OCI-LY1 (cell line): ENCODE measurements around the gene PTGES2.

Source experiments
- H2AFZ ChIP-seq: fragments of 200-600 bp; sonication (generic), shearing (Covaris generic); 2 replicates; pipeline ENCODE4 v1.6.0; 2014; ENCODE audit warnings: antibody characterized with exemption, mild to moderate bottlenecking, low read length
- H3F3A ChIP-seq: fragments of 200-600 bp; sonication (generic), shearing (Covaris generic); 2 replicates; pipeline ENCODE4 v1.6.0; 2014; ENCODE audit warnings: mild to moderate bottlenecking, antibody characterized with exemption, low read length, moderate library complexity; ENCODE audit not compliant: insufficient read depth
- H3K27ac ChIP-seq: fragments of 200-600 bp; sonication (generic); 2 replicates; pipeline ENCODE4 v1.5.1; 2014; ENCODE audit warnings: low read length, mixed run types, mild to moderate bottlenecking, low read depth; ENCODE audit not compliant: poor library complexity, severe bottlenecking
- H3K27me3 ChIP-seq: fragments of 200-600 bp; sonication (generic); 2 replicates; pipeline ENCODE4 v1.6.0; 2014; ENCODE audit warnings: antibody characterized with exemption, mild to moderate bottlenecking, low read length, moderate library complexity; ENCODE audit not compliant: insufficient read depth
- H3K36me3 ChIP-seq: fragments of 200-600 bp; sonication (generic); 2 replicates; pipeline ENCODE4 v1.6.1; 2014; ENCODE audit warnings: mild to moderate bottlenecking, antibody characterized with exemption, low read length, moderate library complexity, mixed read lengths; ENCODE audit not compliant: insufficient read depth
- H3K4me1 ChIP-seq: fragments of 200-600 bp; sonication (generic); 2 replicates; pipeline ENCODE4 v1.5.1; 2014; ENCODE audit warnings: mild to moderate bottlenecking, low read length, moderate library complexity; ENCODE audit not compliant: insufficient read depth, severe bottlenecking
- H3K4me2 ChIP-seq: fragments of 200-600 bp; sonication (generic), shearing (Covaris generic); 2 replicates; pipeline ENCODE4 v1.6.1; 2014; ENCODE audit warnings: low read length
- H3K4me3 ChIP-seq: fragments of 200-600 bp; sonication (generic); 2 replicates; pipeline ENCODE4 v1.5.1; 2014; ENCODE audit warnings: low read length, low read depth, mild to moderate bottlenecking, mixed read lengths; ENCODE audit not compliant: poor library complexity, severe bottlenecking
- H3K79me2 ChIP-seq: fragments of 200-600 bp; shearing (Covaris generic); 2 replicates; pipeline ENCODE4 v1.6.1; 2016; ENCODE audit warnings: mixed run types, low read length, mixed read lengths; ENCODE audit not compliant: insufficient read depth
- H3K9ac ChIP-seq: fragments of 200-600 bp; sonication (generic), shearing (Covaris generic); 2 replicates; pipeline ENCODE4 v1.6.1; 2014; ENCODE audit warnings: mild to moderate bottlenecking, low read length, mixed read lengths
- H3K9me2 ChIP-seq: fragments of 200-600 bp; sonication (generic), shearing (Covaris generic); 2 replicates; pipeline ENCODE4 v1.6.1; 2014; ENCODE audit warnings: low read depth, mild to moderate bottlenecking, low read length, mixed read lengths
- H3K9me3 ChIP-seq: fragments of 200-600 bp; shearing (Covaris generic); 2 replicates; pipeline ENCODE4 v1.6.1; 2014; ENCODE audit warnings: low read length, mixed read lengths
- H4K20me1 ChIP-seq: fragments of 200-600 bp; sonication (generic), shearing (Covaris generic); 2 replicates; pipeline ENCODE4 v1.6.0; 2016; ENCODE audit warnings: mild to moderate bottlenecking, low read length; ENCODE audit not compliant: insufficient read depth
- CTCF ChIP-seq: fragments of 200-600 bp; sonication (generic), shearing (Covaris generic); IDR thresholded peaks from 2 replicates; pipeline ENCODE4 v1.5.1; 2017; ENCODE audit warnings: mild to moderate bottlenecking, antibody characterized with exemption, low read length, moderate library complexity, mixed read lengths
- EZH2 ChIP-seq: fragments of 200-600 bp; sonication (generic), shearing (Covaris generic); IDR thresholded peaks from 2 replicates; pipeline ENCODE4 v1.8.0; 2017; ENCODE audit warnings: borderline replicate concordance, mixed run types, mild to moderate bottlenecking, antibody characterized with exemption, low read length, moderate library complexity, mixed read lengths

The PTGES2 gene

GRCh38 chr9:128099932-128100491, 27.5 kb downstream of the PTGES2 start:
- no peak overlapping the region for H3K27ac ChIP-seq

GRCh38 chr9:128099231-128099931, 28.1 kb downstream of the PTGES2 start:
- H3K79me2 ChIP-seq = peaks cover 6% of the 10 kb centered on the region; the same call in 1 of the 2 replicates
- H4K20me1 ChIP-seq = no peaks in the 10 kb centered on the region
- H3K4me1 ChIP-seq = peaks cover 23% of the 10 kb centered on the region
- H3K9ac ChIP-seq = no peak overlapping the region
- no peaks in the 10 kb centered on the region for H3K9me3 ChIP-seq
- no peak overlapping the region for H3K27ac ChIP-seq
- TF ChIP-seq CTCF = no peak
- no peak for TF ChIP-seq EZH2
- no peak overlapping the region for H3K4me3 ChIP-seq
- no peak overlapping the region for H2AFZ ChIP-seq
- peaks cover 25% of the 10 kb centered on the region; the same call in 1 of the 2 replicates for H3K36me3 ChIP-seq
- no peaks in the 10 kb centered on the region for H3K27me3 ChIP-seq
- no peak overlapping the region for H3K4me2 ChIP-seq
- H3K9me2 ChIP-seq = no peaks in the 10 kb centered on the region
- H3F3A ChIP-seq = no peaks in the 10 kb centered on the region

More at GRCh38 chr9:128099932-128100491, 27.5 kb downstream of the PTGES2 start:
- Histone ChIP-seq H3K27me3 (no peaks in the 10 kb centered on the region), H2AFZ (no peak overlapping the region), H3F3A (no peaks in the 10 kb centered on the region), H3K9me3 (no peaks in the 10 kb centered on the region), H3K36me3 (peaks cover 25% of the 10 kb centered on the region; the same call in 1 of the 2 replicates), H3K79me2 (peaks cover 6% of the 10 kb centered on the region; the same call in 1 of the 2 replicates), H3K4me2 (no peak overlapping the region), H3K9ac (no peak overlapping the region), H3K9me2 (no peaks in the 10 kb centered on the region), H4K20me1 (no peaks in the 10 kb centered on the region), H3K4me1 (peaks cover 21% of the 10 kb centered on the region), H3K4me3 (no peak overlapping the region)
- TF ChIP-seq EZH2 (no peak), CTCF (no peak)

GRCh38 chr9:128098297-128099230, 29.0 kb downstream of the PTGES2 start:
- no peak overlapping the region for H3K27ac ChIP-seq
- no peaks in the 10 kb centered on the region for H3K9me3 ChIP-seq
- H3K4me1 ChIP-seq = peaks cover 29% of the 10 kb centered on the region
- peaks cover 6% of the 10 kb centered on the region; the same call in 1 of the 2 replicates for H3K79me2 ChIP-seq
- no peak overlapping the region for H3K4me3 ChIP-seq
- TF ChIP-seq EZH2 (no peak), CTCF (no peak)
- peaks cover 16% of the 10 kb centered on the region; the same call in 1 of the 2 replicates for H3K36me3 ChIP-seq
- no peaks in the 10 kb centered on the region for H3F3A ChIP-seq
- no peak overlapping the region for H2AFZ ChIP-seq
- H3K9ac ChIP-seq = no peak overlapping the region
- H4K20me1 ChIP-seq = no peaks in the 10 kb centered on the region
- no peaks in the 10 kb centered on the region for H3K9me2 ChIP-seq
- no peaks in the 10 kb centered on the region for H3K27me3 ChIP-seq
- no peak overlapping the region for H3K4me2 ChIP-seq
